Esophagus squamous epithelium (tissue), 4 donors: ENCODE data around the gene VMAC.

Experiments
- POLR2A ChIP-seq, 4 donors: fragments of 450-650 bp; IDR thresholded peaks; one replicate each; pipeline ENCODE4 v1.6.1; 2017; ENCODE audit warnings: antibody characterized with exemption in 4 of 4, mild to moderate bottlenecking in 4 of 4, moderate library complexity in 3 of 4
- TF ChIP-seq, protein P1 (sequence below), 6 experiments: fragments of 450-650 bp in 4 of 6; fragments of 200-600 bp in 2 of 6; sonication (generic) in 2 of 6; IDR thresholded peaks; one replicate each; pipeline ENCODE4 v1.5.1; 2016 to 2019; ENCODE audit warnings: antibody characterized with exemption in 6 of 6, mild to moderate bottlenecking in 4 of 6, moderate library complexity in 4 of 6

DNA sequence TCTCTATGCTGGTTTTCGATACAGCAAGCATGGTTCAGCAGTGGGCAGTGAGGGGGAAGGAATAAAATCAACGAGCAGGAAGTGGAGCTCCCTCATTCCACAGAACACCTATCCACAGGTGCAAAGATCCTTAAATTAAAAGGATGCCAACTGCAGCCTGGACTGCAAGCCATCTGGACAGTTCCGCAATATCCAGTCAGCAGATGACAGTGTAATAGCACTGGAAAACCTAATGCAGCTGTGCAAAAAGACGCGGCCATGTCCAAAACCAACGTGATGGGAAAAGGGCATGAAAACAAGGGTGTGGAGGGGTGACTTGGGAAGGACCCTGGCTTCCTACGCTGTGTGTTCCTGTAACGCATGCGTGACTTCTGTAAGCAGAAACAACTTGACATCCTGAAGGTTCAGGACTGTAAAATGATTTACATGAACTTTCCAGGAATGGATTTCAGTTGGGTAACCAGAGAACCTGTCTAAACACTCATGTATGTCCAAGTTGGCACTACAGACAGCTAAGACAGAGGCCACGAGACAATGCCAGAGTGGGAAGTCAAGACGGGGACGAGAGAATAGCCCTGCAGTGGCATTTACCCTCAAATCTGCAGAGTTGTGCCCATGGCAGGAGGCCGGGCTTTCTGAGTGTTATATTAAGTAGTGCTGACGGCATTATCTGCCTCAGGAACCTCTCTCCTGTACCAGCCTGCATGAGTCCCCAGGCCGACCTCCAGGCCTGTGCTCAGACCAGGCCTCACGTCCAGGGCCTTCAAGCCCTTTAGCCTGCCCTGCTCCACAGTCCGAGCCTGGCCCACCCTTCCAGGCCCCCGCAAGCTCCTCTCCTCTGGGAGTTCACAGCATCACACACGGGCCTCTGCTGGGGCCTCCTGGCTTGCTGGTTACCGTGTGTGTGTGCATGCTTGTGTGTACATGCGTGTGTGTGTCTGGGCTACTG lies 35.9 kb downstream of the VMAC start:
- no peak for TF ChIP-seq POLR2A (IDR thresholded peaks at IDR 0.05)
- TF ChIP-seq, protein P1, sequence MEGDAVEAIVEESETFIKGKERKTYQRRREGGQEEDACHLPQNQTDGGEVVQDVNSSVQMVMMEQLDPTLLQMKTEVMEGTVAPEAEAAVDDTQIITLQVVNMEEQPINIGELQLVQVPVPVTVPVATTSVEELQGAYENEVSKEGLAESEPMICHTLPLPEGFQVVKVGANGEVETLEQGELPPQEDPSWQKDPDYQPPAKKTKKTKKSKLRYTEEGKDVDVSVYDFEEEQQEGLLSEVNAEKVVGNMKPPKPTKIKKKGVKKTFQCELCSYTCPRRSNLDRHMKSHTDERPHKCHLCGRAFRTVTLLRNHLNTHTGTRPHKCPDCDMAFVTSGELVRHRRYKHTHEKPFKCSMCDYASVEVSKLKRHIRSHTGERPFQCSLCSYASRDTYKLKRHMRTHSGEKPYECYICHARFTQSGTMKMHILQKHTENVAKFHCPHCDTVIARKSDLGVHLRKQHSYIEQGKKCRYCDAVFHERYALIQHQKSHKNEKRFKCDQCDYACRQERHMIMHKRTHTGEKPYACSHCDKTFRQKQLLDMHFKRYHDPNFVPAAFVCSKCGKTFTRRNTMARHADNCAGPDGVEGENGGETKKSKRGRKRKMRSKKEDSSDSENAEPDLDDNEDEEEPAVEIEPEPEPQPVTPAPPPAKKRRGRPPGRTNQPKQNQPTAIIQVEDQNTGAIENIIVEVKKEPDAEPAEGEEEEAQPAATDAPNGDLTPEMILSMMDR (IDR thresholded peaks at IDR 0.05), result no peak
